ENCODE measurements around the gene GSTO2.

- TF ChIP-seq EZH2 (IDR thresholded peaks at IDR 0.05; ENCODE audit: borderline replicate concordance, low read length): no peak
- TF ChIP-seq, protein P1, sequence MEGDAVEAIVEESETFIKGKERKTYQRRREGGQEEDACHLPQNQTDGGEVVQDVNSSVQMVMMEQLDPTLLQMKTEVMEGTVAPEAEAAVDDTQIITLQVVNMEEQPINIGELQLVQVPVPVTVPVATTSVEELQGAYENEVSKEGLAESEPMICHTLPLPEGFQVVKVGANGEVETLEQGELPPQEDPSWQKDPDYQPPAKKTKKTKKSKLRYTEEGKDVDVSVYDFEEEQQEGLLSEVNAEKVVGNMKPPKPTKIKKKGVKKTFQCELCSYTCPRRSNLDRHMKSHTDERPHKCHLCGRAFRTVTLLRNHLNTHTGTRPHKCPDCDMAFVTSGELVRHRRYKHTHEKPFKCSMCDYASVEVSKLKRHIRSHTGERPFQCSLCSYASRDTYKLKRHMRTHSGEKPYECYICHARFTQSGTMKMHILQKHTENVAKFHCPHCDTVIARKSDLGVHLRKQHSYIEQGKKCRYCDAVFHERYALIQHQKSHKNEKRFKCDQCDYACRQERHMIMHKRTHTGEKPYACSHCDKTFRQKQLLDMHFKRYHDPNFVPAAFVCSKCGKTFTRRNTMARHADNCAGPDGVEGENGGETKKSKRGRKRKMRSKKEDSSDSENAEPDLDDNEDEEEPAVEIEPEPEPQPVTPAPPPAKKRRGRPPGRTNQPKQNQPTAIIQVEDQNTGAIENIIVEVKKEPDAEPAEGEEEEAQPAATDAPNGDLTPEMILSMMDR (conservative IDR thresholded peaks at IDR 0.05 in 1 of 2, IDR thresholded peaks at IDR 0.05 in 1 of 2; ENCODE audit: extremely low read depth in 1 of 2, insufficient read depth in 1 of 2, low read depth in 1 of 2, low read length in 2 of 2): no peak
These were observed 33.1 kb downstream of the GSTO2 start for GRCh38 chr10:104301907-104302690.
